Smooth muscle cell (in vitro differentiated cells): ENCODE data around the gene FBXO38. TPM values are rescaled to one million over a fixed set of nuclear protein-coding genes. Genes with fewer than 3 reads are reported as not detected.
A peak's percentile ranks its signal among the peaks of the same experiment; 100 is the strongest.

Source experiments
- DNase-seq: peaks from one replicate; lab custom pipeline; 2025; ENCODE audit not compliant: unreplicated experiment; lab: John Stamatoyannopoulos, UW
- H2AFZ ChIP-seq: fragments of 200-600 bp; sonication (generic); 2 replicates; pipeline ENCODE4 v1.6.0; 2016; ENCODE audit warnings: antibody characterized with exemption, low read depth, mild to moderate bottlenecking
- H3F3A ChIP-seq: fragments of 200-600 bp; sonication (generic); 2 replicates; pipeline ENCODE4 v1.6.0; 2017; ENCODE audit warnings: antibody characterized with exemption, low read depth
- H3K27ac ChIP-seq: fragments of 200-600 bp; sonication (generic); 2 replicates; pipeline ENCODE4 v1.5.1; 2016; ENCODE audit warnings: low read depth, mild to moderate bottlenecking
- H3K27me3 ChIP-seq: fragments of 200-600 bp; sonication (generic); 2 replicates; pipeline ENCODE4 v1.6.1; 2016; ENCODE audit warnings: low read depth, mild to moderate bottlenecking
- H3K36me3 ChIP-seq: fragments of 200-600 bp; sonication (generic); 2 replicates; pipeline ENCODE4 v1.5.1; 2016; ENCODE audit warnings: low read depth
- H3K4me1 ChIP-seq: fragments of 200-600 bp; sonication (generic); 2 replicates; pipeline ENCODE4 v1.5.1; 2016; ENCODE audit warnings: low read depth
- H3K4me2 ChIP-seq: fragments of 200-600 bp; sonication (generic); 2 replicates; pipeline ENCODE4 v1.6.0; 2016; ENCODE audit warnings: mild to moderate bottlenecking
- H3K4me3 ChIP-seq: fragments of 200-600 bp; sonication (generic); 2 replicates; pipeline ENCODE4 v1.5.1; 2016; ENCODE audit warnings: mild to moderate bottlenecking
- H3K79me2 ChIP-seq: fragments of 200-600 bp; sonication (generic); 2 replicates; pipeline ENCODE4 v1.6.0; 2016; ENCODE audit warnings: low read depth, mild to moderate bottlenecking
- H3K9ac ChIP-seq: fragments of 200-600 bp; sonication (generic); 2 replicates; pipeline ENCODE4 v1.6.0; 2016; ENCODE audit warnings: low read depth
- H3K9me3 ChIP-seq: fragments of 200-600 bp; sonication (generic); replicated peaks from 2 replicates; pipeline ENCODE4 v1.5.1; 2016; ENCODE audit warnings: low read depth
- H4K20me1 ChIP-seq: fragments of 200-600 bp; sonication (generic); 2 replicates; pipeline ENCODE4 v1.6.0; 2016; ENCODE audit warnings: low read depth
- WGBS: methylation state at CpG from one replicate; pipeline ENCODE4 v1.1.7; 2016; ENCODE audit warnings: low lambda C conversion rate; 5-methylcytosine and 5-hydroxymethylcytosine counted together
- polyA plus RNA-seq: library from polyadenylated mRNA; unstranded; fragments of >200 nt; fragmentation: Nextera tagmentation; extraction: Ambion mirVana; gene quantifications from 2 replicates; pipeline ENCODE4 v1.2.1, GENCODE V29; 2016
- total RNA-seq: library from RNA; depleted of rRNA; stranded (reverse); fragments of >200 nt; gene quantifications from 2 replicates; pipeline ENCODE4 v1.2.3, GENCODE V29; 2014
- TF ChIP-seq, protein P1 (sequence below): fragments of 200-600 bp; sonication (generic); IDR thresholded peaks from 2 replicates; pipeline ENCODE4 v1.5.1; 2017; ENCODE audit warnings: borderline replicate concordance, mild to moderate bottlenecking, antibody characterized with exemption; ENCODE audit not compliant: insufficient read depth, poor library complexity, severe bottlenecking

Gene FBXO38, protein sequence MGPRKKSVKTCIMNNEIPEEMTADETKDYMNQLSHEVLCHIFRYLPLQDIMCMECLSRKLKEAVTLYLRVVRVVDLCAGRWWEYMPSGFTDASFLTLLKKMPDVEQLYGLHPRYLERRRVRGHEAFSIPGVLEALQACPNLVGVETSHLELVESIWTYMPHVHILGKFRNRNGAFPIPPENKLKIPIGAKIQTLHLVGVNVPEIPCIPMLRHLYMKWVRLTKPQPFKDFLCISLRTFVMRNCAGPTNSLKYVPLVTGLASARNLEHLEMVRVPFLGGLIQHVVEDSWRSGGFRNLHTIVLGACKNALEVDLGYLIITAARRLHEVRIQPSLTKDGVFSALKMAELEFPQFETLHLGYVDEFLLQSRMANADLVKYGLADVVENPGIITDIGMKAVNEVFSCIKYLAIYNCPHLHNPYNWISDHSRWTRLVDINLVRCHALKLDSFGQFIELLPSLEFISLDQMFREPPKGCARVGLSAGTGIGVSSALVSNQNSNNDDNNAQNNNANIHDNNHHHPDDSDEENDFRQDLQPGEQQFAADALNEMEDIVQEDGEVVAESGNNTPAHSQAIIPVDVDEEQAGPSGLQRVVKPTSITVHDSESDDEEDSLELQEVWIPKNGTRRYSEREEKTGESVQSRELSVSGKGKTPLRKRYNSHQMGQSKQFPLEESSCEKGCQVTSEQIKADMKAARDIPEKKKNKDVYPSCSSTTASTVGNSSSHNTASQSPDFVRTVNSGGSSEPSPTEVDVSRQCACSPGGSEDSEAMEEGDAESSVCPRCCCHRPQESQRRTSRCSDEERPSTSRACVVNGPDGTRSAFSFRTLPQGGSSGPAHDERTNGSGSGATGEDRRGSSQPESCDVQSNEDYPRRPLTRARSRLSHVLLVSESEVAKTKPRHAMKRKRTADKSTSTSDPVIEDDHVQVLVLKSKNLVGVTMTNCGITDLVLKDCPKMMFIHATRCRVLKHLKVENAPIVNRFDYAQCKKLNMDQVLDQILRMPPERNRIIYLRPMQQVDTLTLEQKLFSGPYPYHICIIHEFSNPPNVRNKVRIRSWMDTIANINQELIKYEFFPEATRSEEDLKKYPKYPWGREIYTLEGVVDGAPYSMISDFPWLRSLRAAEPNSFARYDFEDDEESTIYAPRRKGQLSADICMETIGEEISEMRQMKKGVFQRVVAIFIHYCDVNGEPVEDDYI
- total RNA-seq (44.5 and 61.4 TPM in 2 replicates), polyA plus RNA-seq (23.7 and 24.4 TPM in 2 replicates)

DNA sequence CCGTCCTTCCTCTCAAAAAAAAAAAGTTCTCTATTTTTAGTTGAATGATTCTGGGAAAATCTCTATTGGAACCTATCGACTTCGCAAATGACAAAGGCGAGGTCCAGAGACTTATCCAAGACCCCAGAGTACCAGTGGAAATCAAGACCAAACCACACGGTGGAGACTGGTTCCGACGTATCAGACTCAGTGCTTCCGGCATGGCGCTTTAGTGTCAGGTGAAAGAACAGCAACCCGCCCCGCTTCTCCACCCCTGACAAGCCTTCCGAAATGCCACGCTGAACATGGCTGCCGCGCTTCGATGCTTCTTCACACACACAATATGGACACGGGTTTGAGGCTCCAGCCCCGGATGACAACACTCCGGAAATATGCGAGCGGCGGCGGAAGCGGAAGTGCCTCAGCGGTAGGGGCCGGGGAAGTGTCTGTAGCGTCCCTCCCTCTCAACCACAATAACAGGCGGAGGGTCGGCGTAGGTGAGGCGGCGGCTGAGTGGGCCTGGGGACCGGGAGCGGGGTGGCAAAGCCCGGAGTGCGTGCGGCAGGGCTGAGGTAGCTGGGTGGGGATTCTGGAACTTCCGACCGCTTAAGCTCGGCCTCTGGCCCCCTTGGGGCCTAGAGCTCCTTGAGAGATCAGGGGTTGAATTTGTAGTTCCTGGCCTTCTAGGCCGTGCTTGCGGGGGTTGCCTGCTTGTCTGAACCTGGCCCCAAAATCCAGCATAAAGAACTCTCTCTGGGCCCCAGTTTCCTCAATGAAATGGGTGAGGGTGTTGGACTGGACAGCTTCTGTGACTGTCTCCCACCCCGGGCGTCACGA is at the start of gene FBXO38:
Gene FBXO38, plus strand, starts transcription at position 395 of the 816 bp plus-strand sequence. CDS start 10,819 bp downstream, outside the sequence.
- Histone ChIP-seq H4K20me1 (peaks cover 9% of the 10 kb centered on the region), H3K27ac (peak within 1 kb of the TSS; percentile 90)
- 1% methylated on average over 45 of the region's 45 CpGs for WGBS

DNA sequence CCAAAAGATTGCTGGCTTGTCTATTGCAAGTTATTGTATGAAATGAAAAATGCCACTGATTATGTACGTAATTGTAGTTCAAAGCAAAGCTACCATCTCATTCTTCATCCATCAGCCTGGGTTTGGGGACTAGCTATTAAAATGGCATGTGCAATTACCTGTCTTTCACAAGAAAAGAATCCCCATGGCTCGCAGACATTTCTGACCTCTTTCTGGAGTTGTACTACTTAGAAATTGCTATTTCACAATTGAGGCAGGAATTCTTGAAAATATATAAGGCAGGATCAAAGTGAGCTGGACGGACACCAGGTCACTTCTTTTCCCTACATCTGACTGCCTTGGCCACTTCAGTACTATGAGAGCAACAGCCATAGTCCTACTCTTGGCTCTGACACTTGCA is 48.5 kb upstream of the FBXO38 start, which contains the start of gene SPINK9:
Gene SPINK9, plus strand, starts transcription at position 301 of the 400 bp plus-strand sequence. Its CDS starts 55 bp downstream, at position 356.
- peak within 1 kb of the TSS; percentile 48 for H3K27ac ChIP-seq
- H3K4me3 ChIP-seq = no peak within 1 kb of the TSS
- H2AFZ ChIP-seq = no peak within 1 kb of the TSS
- no peak for DNase-seq
- H3K27me3 ChIP-seq = no peaks in the 10 kb centered on the region
- no peaks in the 10 kb centered on the region for H3F3A ChIP-seq
- WGBS = 80% methylated on average over 3 of the region's 3 CpGs
- no peaks in the 10 kb centered on the region for H3K4me1 ChIP-seq
- H4K20me1 ChIP-seq = no peaks in the 10 kb centered on the region
- H3K9me3 ChIP-seq = no peaks in the 10 kb centered on the region
- H3K9ac ChIP-seq = no peak within 1 kb of the TSS
- no peak within 1 kb of the TSS for H3K4me2 ChIP-seq
- no peaks in the 10 kb centered on the region for H3K79me2 ChIP-seq
- no peaks in the 10 kb centered on the region for H3K36me3 ChIP-seq
- TF ChIP-seq, protein P1, sequence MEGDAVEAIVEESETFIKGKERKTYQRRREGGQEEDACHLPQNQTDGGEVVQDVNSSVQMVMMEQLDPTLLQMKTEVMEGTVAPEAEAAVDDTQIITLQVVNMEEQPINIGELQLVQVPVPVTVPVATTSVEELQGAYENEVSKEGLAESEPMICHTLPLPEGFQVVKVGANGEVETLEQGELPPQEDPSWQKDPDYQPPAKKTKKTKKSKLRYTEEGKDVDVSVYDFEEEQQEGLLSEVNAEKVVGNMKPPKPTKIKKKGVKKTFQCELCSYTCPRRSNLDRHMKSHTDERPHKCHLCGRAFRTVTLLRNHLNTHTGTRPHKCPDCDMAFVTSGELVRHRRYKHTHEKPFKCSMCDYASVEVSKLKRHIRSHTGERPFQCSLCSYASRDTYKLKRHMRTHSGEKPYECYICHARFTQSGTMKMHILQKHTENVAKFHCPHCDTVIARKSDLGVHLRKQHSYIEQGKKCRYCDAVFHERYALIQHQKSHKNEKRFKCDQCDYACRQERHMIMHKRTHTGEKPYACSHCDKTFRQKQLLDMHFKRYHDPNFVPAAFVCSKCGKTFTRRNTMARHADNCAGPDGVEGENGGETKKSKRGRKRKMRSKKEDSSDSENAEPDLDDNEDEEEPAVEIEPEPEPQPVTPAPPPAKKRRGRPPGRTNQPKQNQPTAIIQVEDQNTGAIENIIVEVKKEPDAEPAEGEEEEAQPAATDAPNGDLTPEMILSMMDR = no peak

More for the DNA sequence above, at the start of gene FBXO38:
- H3K4me2 ChIP-seq = peak within 1 kb of the TSS; percentile 94
- peak within 1 kb of the TSS; percentile 96 for H3K9ac ChIP-seq
- peak within 1 kb of the TSS; percentile 75 for H2AFZ ChIP-seq
- no peaks in the 10 kb centered on the region for H3K9me3 ChIP-seq
- H3K79me2 ChIP-seq = peaks cover 46% of the 10 kb centered on the region
- H3K27me3 ChIP-seq = no peaks in the 10 kb centered on the region
- H3K36me3 ChIP-seq = no peaks in the 10 kb centered on the region
- TF ChIP-seq, protein P1 = no peak
- peak within 1 kb of the TSS; percentile 71 for H3K4me3 ChIP-seq
- H3K4me1 ChIP-seq = peaks cover 17% of the 10 kb centered on the region
- peaks cover 4% of the 10 kb centered on the region for H3F3A ChIP-seq
- DNase-seq = peak; percentile 73

GRCh38 chr5:148336704-148337435 is 46.9 kb upstream of the FBXO38 start:
- Histone ChIP-seq H3K36me3 (no peaks in the 10 kb centered on the region), H3K27ac (peak overlapping the region; percentile 48), H3K4me2 (no peak overlapping the region), H4K20me1 (no peaks in the 10 kb centered on the region), H2AFZ (no peak overlapping the region), H3K9me3 (no peaks in the 10 kb centered on the region), H3K4me1 (no peaks in the 10 kb centered on the region), H3K27me3 (no peaks in the 10 kb centered on the region), H3K9ac (no peak overlapping the region), H3K79me2 (no peaks in the 10 kb centered on the region), H3K4me3 (no peak overlapping the region), H3F3A (no peaks in the 10 kb centered on the region)
- DNase-seq = no peak
- TF ChIP-seq, protein P1 = no peak
- 48% methylated on average over 3 of the region's 3 CpGs for WGBS
